DND-41 (cell line): ENCODE measurements around the gene KCNV2.

Experiments used
- ATAC-seq: fragments of 200-7000 bp; cut with Tn5 transposase; 3 replicates; pipeline ENCODE4 v1.9.1; 2021; ENCODE audit warnings: low read depth; ENCODE audit not compliant: insufficient read depth
- DNase-seq: peaks from one replicate; pipeline ENCODE4 v3.0.0-alpha.2; 2020
- H2AFZ ChIP-seq: 2 replicates; pipeline ENCODE4 v1.6.0; 2012; ENCODE audit warnings: low read depth, low read length
- H3K27ac ChIP-seq: 2 replicates; pipeline ENCODE4 v1.5.1; 2012; ENCODE audit warnings: low read length, inconsistent platforms
- H3K27me3 ChIP-seq: fragments of 200-600 bp; sonication (generic); 2 replicates; pipeline ENCODE4 v1.6.0; 2012; ENCODE audit warnings: low read length, mild to moderate bottlenecking, inconsistent platforms; ENCODE audit not compliant: insufficient read depth, poor library complexity
- H3K36me3 ChIP-seq: 2 replicates; pipeline ENCODE4 v1.5.1; 2012; ENCODE audit warnings: low read length, inconsistent platforms; ENCODE audit not compliant: insufficient read depth
- H3K4me1 ChIP-seq: 2 replicates; pipeline ENCODE4 v1.5.1; 2012; ENCODE audit warnings: mild to moderate bottlenecking, low read length; ENCODE audit not compliant: insufficient read depth
- H3K4me2 ChIP-seq: 2 replicates; pipeline ENCODE4 v1.6.0; 2012; ENCODE audit warnings: mild to moderate bottlenecking, moderate library complexity, low read length, inconsistent platforms; ENCODE audit not compliant: insufficient read depth
- H3K4me3 ChIP-seq, 2 experiments: fragments of 200-600 bp in 1 of 2; shearing (Covaris generic) in 1 of 2; 2 replicates each; pipeline ENCODE4 v1.5.1; 2012 to 2016; ENCODE audit warnings: inconsistent platforms in 2 of 2, low read length in 2 of 2, mild to moderate bottlenecking in 2 of 2, low read depth in 1 of 2, moderate library complexity in 1 of 2
- H3K79me2 ChIP-seq: 2 replicates; pipeline ENCODE4 v1.6.0; 2012; ENCODE audit warnings: low read length, inconsistent platforms; ENCODE audit not compliant: insufficient read depth
- H3K9ac ChIP-seq: 2 replicates; pipeline ENCODE4 v1.6.0; 2012; ENCODE audit warnings: low read depth, mild to moderate bottlenecking, inconsistent platforms, low read length, moderate library complexity
- H3K9me3 ChIP-seq: 2 replicates; pipeline ENCODE4 v1.5.1; 2012; ENCODE audit warnings: low read length, moderate library complexity, mild to moderate bottlenecking, inconsistent platforms; ENCODE audit not compliant: insufficient read depth, severe bottlenecking
- H4K20me1 ChIP-seq: 2 replicates; pipeline ENCODE4 v1.6.0; 2012; ENCODE audit warnings: low read length; ENCODE audit not compliant: insufficient read depth
- CTCF ChIP-seq: IDR thresholded peaks from 2 replicates; pipeline ENCODE4 v1.5.1; 2012; ENCODE audit warnings: borderline replicate concordance, low read length, moderate library complexity, mild to moderate bottlenecking; ENCODE audit not compliant: poor library complexity, severe bottlenecking; ENCODE audit errors: extremely low read depth
- EZH2 ChIP-seq: IDR thresholded peaks from 3 replicates; pipeline ENCODE4 v1.6.1; 2012; ENCODE audit warnings: borderline replicate concordance, low read depth, mild to moderate bottlenecking, moderate library complexity, low read length, inconsistent platforms; ENCODE audit not compliant: severe bottlenecking

KCNV2 gene

GRCh38 chr9:2675834-2676233 is 41.5 kb upstream of the KCNV2 start:
- Histone ChIP-seq H3K9me3 (no peaks in the 10 kb centered on the region), H3K4me3 (no peak overlapping the region), H3K79me2 (no peaks in the 10 kb centered on the region), H3K27me3 (no peaks in the 10 kb centered on the region), H3K4me2 (no peak overlapping the region), H4K20me1 (no peaks in the 10 kb centered on the region), H2AFZ (no peak overlapping the region), H3K27ac (no peak overlapping the region), H3K4me1 (no peaks in the 10 kb centered on the region), H3K9ac (no peak overlapping the region), H3K36me3 (no peaks in the 10 kb centered on the region)
- ATAC-seq (no peak), DNase-seq (no peak)
- TF ChIP-seq CTCF = no peak
- TF ChIP-seq EZH2 = no peak

GRCh38 chr9:2676466-2676865 is 40.8 kb upstream of the KCNV2 start:
- Histone ChIP-seq H3K27me3 (no peaks in the 10 kb centered on the region), H3K4me1 (no peaks in the 10 kb centered on the region), H3K9ac (no peak overlapping the region), H4K20me1 (no peaks in the 10 kb centered on the region), H3K27ac (no peak overlapping the region), H3K9me3 (no peaks in the 10 kb centered on the region), H3K79me2 (no peaks in the 10 kb centered on the region), H3K4me2 (no peak overlapping the region), H3K4me3 (no peak overlapping the region), H3K36me3 (no peaks in the 10 kb centered on the region), H2AFZ (no peak overlapping the region)
- DNase-seq = no peak
- no peak for ATAC-seq
- no peak for TF ChIP-seq CTCF
- no peak for TF ChIP-seq EZH2

DNA sequence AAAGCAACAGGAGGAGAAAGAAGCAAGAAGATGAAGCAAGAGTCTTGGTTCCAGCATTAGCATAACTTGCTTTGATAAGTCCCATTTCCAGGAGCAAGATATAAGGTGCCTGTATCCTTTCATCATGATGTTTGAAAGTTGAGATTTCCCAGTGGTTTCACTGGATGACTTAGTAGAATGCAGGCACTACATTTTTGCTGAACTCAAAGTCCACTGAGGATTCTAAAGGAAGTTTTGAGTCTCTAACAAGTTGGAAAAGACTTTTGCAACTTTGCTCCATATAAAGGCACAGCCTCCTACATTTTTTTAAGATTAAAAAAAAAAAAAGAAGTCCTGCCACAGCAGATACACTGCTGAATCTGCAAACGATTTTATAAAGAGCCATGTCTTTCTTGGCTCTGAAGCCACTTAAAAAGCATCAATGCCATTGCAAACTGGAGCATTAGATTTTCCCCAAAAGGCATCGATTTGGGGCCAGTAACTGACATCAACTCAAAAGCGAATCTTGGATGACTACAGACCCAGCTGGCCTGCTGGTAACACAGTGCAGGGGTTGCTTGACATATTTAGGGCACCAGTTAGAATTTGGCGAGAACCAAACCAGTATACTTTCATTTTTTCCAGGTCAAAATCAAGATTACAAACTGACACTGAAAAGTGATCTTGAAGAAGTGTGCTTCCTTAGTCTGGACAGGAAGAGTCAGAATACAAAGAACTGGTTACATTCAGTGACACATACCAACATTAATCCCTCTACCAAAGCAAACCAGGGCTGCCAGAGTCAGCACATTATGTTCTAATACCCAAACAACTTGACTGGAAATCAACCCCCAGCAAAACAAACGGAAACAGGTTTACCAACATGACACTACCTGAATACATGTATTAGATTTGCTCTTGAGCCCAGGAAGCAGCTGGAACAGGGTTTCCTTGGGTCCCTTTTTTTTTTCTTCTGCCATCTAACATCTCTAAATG is 39.1 kb upstream of the KCNV2 start:
- Histone ChIP-seq H4K20me1 (no peaks in the 10 kb centered on the region), H2AFZ (no peak overlapping the region), H3K27me3 (no peaks in the 10 kb centered on the region), H3K4me1 (no peaks in the 10 kb centered on the region), H3K9me3 (no peaks in the 10 kb centered on the region), H3K9ac (no peak overlapping the region), H3K36me3 (no peaks in the 10 kb centered on the region), H3K79me2 (no peaks in the 10 kb centered on the region), H3K4me3 (no peak overlapping the region), H3K4me2 (no peak overlapping the region), H3K27ac (no peak overlapping the region)
- ATAC-seq = no peak
- DNase-seq = no peak
- TF ChIP-seq CTCF = no peak
- no peak for TF ChIP-seq EZH2

DNA sequence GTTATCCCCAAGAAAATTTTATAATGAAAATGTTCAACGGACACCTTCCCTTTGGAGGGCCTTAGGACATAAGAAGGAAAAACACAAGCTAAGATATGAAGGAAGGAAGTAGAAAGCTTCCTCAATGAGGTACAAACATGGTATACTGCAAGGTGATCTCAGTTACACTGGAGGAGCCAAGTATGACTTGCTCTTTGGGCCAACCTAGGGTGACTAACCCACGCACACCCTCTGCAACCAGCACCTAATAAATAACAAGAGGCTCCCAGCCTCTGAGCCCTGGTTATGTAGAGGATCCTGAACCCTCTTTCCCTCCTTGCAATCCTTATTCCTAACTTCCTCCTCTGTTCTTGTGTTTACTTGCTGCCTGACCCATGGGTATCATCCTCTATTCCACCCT is 38.3 kb upstream of the KCNV2 start:
- H3K79me2 ChIP-seq = no peaks in the 10 kb centered on the region
- DNase-seq (no peak), ATAC-seq (no peak)
- no peaks in the 10 kb centered on the region for H4K20me1 ChIP-seq
- H3K9me3 ChIP-seq = no peaks in the 10 kb centered on the region
- no peak overlapping the region for H3K9ac ChIP-seq
- H3K4me1 ChIP-seq = no peaks in the 10 kb centered on the region
- TF ChIP-seq CTCF (no peak), EZH2 (no peak)
- no peak overlapping the region for H3K27ac ChIP-seq
- H3K27me3 ChIP-seq = no peaks in the 10 kb centered on the region
- no peak overlapping the region for H3K4me2 ChIP-seq
- H2AFZ ChIP-seq = 0 out of 2 replicates have a peak overlapping the region, but pooled peaks have one; percentile 2
- H3K4me3 ChIP-seq = no peak overlapping the region
- no peaks in the 10 kb centered on the region for H3K36me3 ChIP-seq
